ENCODE results near the gene CMSS1.

Gene CMSS1

GRCh38 chr3:100075851-100076730, 258.4 kb downstream of the CMSS1 start:
- H3K4me1 ChIP-seq (ENCODE audit: insufficient read depth, low read length, severe bottlenecking), result peaks cover 11% of the 10 kb centered on the region

GRCh38 chr3:100076731-100077529, 259.3 kb downstream of the CMSS1 start:
- TF ChIP-seq EZH2 (IDR thresholded peaks at IDR 0.05; ENCODE audit: borderline replicate concordance, low read length) (no peak), CTCF (IDR thresholded peaks at IDR 0.05; ENCODE audit: low read length) (no peak)
- H3K4me1 ChIP-seq (ENCODE audit: insufficient read depth, low read length, severe bottlenecking), result peaks cover 11% of the 10 kb centered on the region
- no peaks in the 10 kb centered on the region for H3F3A ChIP-seq (ENCODE audit: insufficient read depth, low read length)
- H3K4me3 ChIP-seq (ENCODE audit: low read depth, low read length, poor library complexity, severe bottlenecking), result no peak overlapping the region
- H3K4me2 ChIP-seq (ENCODE audit: low read length), result no peak overlapping the region
- H3K9me2 ChIP-seq (ENCODE audit: low read depth, low read length), result no peaks in the 10 kb centered on the region
- no peak overlapping the region for H3K27ac ChIP-seq (ENCODE audit: low read depth, low read length, poor library complexity, severe bottlenecking)
- H3K9me3 ChIP-seq (ENCODE audit: low read length), result no peaks in the 10 kb centered on the region
- no peak overlapping the region for H2AFZ ChIP-seq (ENCODE audit: low read length)
- H3K79me2 ChIP-seq (ENCODE audit: insufficient read depth, low read length), result no peaks in the 10 kb centered on the region
- no peaks in the 10 kb centered on the region for H3K36me3 ChIP-seq (ENCODE audit: insufficient read depth, low read length)
- H3K27me3 ChIP-seq (ENCODE audit: insufficient read depth, low read length), result no peaks in the 10 kb centered on the region
- H4K20me1 ChIP-seq (ENCODE audit: insufficient read depth, low read length), result no peaks in the 10 kb centered on the region
- no peak overlapping the region for H3K9ac ChIP-seq (ENCODE audit: low read length)

More at GRCh38 chr3:100075851-100076730, 258.4 kb downstream of the CMSS1 start:
- H3K4me3 ChIP-seq (ENCODE audit: low read depth, low read length, poor library complexity, severe bottlenecking), result no peak overlapping the region
- no peak overlapping the region for H3K4me2 ChIP-seq (ENCODE audit: low read length)
- H3F3A ChIP-seq (ENCODE audit: insufficient read depth, low read length), result no peaks in the 10 kb centered on the region
- H3K9me2 ChIP-seq (ENCODE audit: low read depth, low read length), result no peaks in the 10 kb centered on the region
- H3K9me3 ChIP-seq (ENCODE audit: low read length), result no peaks in the 10 kb centered on the region
- no peak overlapping the region for H3K9ac ChIP-seq (ENCODE audit: low read length)
- H3K27me3 ChIP-seq (ENCODE audit: insufficient read depth, low read length), result no peaks in the 10 kb centered on the region
- no peak for TF ChIP-seq CTCF (IDR thresholded peaks at IDR 0.05; ENCODE audit: low read length)
- no peaks in the 10 kb centered on the region for H4K20me1 ChIP-seq (ENCODE audit: insufficient read depth, low read length)
- H3K79me2 ChIP-seq (ENCODE audit: insufficient read depth, low read length), result no peaks in the 10 kb centered on the region
- H2AFZ ChIP-seq (ENCODE audit: low read length), result no peak overlapping the region
- no peak overlapping the region for H3K27ac ChIP-seq (ENCODE audit: low read depth, low read length, poor library complexity, severe bottlenecking)
- H3K36me3 ChIP-seq (ENCODE audit: insufficient read depth, low read length), result no peaks in the 10 kb centered on the region

GRCh38 chr3:100079328-100079727, 261.7 kb downstream of the CMSS1 start:
- H3K36me3 ChIP-seq (ENCODE audit: insufficient read depth, low read length), result no peaks in the 10 kb centered on the region
- no peak overlapping the region for H3K27ac ChIP-seq (ENCODE audit: low read depth, low read length, poor library complexity, severe bottlenecking)
- no peaks in the 10 kb centered on the region for H4K20me1 ChIP-seq (ENCODE audit: insufficient read depth, low read length)
- H3K9ac ChIP-seq (ENCODE audit: low read length), result no peak overlapping the region
- no peaks in the 10 kb centered on the region for H3K9me2 ChIP-seq (ENCODE audit: low read depth, low read length)
- no peak overlapping the region for H3K4me3 ChIP-seq (ENCODE audit: low read depth, low read length, poor library complexity, severe bottlenecking)
- no peaks in the 10 kb centered on the region for H3K9me3 ChIP-seq (ENCODE audit: low read length)
- H3K27me3 ChIP-seq (ENCODE audit: insufficient read depth, low read length), result no peaks in the 10 kb centered on the region
- no peaks in the 10 kb centered on the region for H3K79me2 ChIP-seq (ENCODE audit: insufficient read depth, low read length)
- H3K4me1 ChIP-seq (ENCODE audit: insufficient read depth, low read length, severe bottlenecking), result no peaks in the 10 kb centered on the region
- no peak overlapping the region for H3K4me2 ChIP-seq (ENCODE audit: low read length)
- TF ChIP-seq EZH2 (IDR thresholded peaks at IDR 0.05; ENCODE audit: borderline replicate concordance, low read length) (no peak), CTCF (IDR thresholded peaks at IDR 0.05; ENCODE audit: low read length) (no peak)
- no peak overlapping the region for H2AFZ ChIP-seq (ENCODE audit: low read length)
- no peaks in the 10 kb centered on the region for H3F3A ChIP-seq (ENCODE audit: insufficient read depth, low read length)

All from OCI-LY1 (cell line).